ENCODE results near the gene CAPN8.

Gene CAPN8

DNA sequence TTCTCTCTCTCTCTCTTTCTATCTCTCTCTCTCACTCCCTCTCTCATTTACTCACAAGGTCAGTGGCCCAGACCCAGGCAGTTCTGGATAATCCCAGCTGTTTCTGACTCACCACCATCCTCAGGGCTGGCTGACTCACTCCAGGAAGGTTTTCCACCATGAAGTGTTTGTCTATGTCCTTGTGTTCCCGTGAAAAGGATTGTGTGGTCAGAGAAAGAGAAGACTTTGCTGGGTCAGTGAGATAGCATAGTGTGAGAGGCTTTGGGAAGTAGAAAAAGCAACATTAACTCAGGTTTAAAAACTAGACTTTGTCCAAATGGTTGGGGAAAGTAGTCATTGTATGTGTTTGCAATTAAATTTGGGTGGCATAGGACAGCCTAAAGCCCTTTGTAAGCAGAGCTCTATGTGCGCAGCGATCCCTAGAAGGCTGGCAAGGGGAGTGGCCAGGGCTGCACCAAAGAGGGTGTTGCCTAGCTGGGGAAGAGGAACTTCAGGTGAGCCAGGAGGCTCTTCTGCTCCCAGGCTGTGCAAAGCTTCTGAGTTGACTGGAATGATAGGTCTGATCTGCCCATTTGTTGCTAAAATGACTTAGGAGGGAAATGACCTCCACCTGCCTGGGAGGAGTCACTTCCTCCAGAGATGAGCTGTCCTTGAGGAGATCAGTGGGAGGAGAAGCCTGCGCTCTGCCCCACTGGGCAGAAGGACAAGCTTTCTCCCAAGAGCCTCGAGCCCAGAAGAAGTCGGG, 41.9 kb upstream of the CAPN8 start:
- H3K4me3 ChIP-seq (ENCODE audit: low read depth, low read length), result no peak overlapping the region
- no peak for DNase-seq (ENCODE audit: low read depth)
- TF ChIP-seq, protein P1, sequence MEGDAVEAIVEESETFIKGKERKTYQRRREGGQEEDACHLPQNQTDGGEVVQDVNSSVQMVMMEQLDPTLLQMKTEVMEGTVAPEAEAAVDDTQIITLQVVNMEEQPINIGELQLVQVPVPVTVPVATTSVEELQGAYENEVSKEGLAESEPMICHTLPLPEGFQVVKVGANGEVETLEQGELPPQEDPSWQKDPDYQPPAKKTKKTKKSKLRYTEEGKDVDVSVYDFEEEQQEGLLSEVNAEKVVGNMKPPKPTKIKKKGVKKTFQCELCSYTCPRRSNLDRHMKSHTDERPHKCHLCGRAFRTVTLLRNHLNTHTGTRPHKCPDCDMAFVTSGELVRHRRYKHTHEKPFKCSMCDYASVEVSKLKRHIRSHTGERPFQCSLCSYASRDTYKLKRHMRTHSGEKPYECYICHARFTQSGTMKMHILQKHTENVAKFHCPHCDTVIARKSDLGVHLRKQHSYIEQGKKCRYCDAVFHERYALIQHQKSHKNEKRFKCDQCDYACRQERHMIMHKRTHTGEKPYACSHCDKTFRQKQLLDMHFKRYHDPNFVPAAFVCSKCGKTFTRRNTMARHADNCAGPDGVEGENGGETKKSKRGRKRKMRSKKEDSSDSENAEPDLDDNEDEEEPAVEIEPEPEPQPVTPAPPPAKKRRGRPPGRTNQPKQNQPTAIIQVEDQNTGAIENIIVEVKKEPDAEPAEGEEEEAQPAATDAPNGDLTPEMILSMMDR (IDR thresholded peaks at IDR 0.05; ENCODE audit: insufficient read depth, low read depth, low read length, missing control alignments), result no peak

DNA sequence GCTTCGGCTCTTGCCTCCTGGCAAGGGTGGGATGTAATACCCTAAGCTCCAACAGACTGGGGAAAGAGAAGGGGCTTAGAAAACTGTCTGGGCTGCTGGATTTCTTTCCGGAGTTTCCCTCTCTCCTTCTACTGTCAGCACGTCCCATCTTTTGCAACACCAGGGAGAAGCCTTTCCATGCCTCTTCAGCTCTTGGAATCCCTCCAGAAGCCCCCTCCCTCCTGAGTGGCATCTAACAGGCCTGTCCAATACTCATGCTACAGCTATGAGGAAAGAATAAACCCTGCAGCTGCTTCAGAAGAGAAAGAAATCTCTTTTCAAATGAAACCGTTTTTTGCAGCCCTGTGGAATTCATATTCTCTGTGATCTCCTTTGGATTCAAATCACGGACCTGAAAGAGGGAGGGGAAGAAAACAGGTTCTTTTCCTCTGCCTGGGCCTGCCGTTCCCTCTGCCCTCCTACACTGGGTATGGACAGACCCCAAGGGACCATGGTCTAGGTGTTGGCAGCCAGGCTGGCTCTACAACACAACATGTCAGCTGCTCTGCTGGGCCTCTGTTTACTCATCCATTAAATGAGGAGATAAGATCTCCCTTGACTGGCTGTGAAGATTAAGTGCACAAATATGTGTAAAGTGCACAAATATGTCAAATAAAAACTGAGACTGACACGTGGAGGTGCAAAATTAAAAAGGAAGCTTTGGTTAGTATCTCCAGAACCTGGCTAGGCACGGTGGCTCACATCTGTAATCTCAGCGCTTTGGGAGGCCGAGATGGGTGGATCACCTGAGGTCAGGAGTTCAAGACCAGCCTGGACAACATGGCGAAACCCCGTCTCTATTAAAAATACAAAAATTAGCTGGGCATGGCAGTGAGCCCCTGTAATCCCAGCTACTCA, 40.8 kb upstream of the CAPN8 start:
- DNase-seq (ENCODE audit: low read depth), result no peak
- no peak overlapping the region for H3K4me3 ChIP-seq (ENCODE audit: low read depth, low read length)
- TF ChIP-seq, protein P1 (IDR thresholded peaks at IDR 0.05; ENCODE audit: insufficient read depth, low read depth, low read length, missing control alignments), result no peak

DNA sequence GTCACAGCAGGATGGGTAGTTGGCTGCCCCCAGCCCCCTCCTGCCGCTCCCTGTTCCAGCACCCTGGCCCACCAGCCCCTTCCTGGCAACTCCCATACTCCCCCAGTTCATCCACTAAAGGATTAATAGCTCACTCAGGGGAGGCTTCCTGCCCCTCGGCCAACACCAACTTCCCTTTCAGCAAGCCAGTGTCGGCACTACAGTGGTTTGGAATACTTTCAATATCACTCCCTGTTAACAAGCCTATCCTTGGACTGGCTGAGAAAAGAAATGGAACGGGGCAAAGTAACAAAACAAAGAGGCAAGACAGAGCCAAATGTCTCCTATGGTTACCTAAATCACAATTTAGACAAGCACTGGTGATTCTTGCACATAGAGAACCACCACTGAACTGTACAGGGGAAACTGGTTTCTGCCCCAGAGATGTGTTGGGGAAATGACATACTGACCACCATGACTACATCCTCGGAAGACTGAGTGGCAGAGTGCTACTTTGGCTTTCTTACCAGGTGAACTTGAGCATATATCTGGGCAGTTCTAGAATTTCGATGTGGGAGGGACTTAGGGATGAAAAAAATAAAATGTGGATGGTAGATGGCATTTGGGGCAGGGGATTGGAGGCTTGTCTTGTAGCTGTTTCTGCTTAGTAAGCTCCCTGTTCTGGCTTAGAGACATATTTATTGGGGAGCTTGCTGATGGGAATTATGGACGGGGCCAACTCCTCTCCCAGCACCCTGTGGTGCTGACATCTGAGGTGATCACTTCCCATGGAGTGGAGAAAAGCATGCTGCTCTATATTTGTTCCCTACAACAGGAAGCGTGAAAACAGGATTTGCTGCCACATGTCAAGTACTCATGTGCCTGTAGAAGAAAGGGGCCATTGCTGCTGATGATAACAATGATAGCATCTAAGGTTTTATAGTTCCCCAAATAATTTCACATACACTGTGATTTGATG, 39.7 kb upstream of the CAPN8 start:
- DNase-seq (ENCODE audit: low read depth), result no peak
- no peak overlapping the region for H3K4me3 ChIP-seq (ENCODE audit: low read depth, low read length)
- TF ChIP-seq, protein P1 (IDR thresholded peaks at IDR 0.05; ENCODE audit: insufficient read depth, low read depth, low read length, missing control alignments), result no peak

DNA sequence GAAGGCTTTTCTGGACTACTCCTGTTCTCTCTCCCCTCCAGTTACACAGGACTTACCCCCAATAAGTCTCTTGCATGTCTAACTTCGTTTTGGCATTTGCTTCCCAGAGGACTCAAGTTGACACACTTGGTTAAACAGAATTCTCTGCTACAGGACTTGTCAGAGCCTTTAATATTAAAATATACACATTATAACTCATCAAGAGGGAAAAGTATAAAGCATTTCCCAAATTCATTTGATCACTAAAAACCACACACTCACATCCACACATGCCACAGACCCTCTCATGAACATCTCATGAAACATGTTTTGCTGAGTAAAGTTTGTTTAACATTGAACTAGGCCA, 38.1 kb upstream of the CAPN8 start:
- no peak for DNase-seq (ENCODE audit: low read depth)
- TF ChIP-seq, protein P1 (IDR thresholded peaks at IDR 0.05; ENCODE audit: insufficient read depth, low read depth, low read length, missing control alignments), result no peak

DNA sequence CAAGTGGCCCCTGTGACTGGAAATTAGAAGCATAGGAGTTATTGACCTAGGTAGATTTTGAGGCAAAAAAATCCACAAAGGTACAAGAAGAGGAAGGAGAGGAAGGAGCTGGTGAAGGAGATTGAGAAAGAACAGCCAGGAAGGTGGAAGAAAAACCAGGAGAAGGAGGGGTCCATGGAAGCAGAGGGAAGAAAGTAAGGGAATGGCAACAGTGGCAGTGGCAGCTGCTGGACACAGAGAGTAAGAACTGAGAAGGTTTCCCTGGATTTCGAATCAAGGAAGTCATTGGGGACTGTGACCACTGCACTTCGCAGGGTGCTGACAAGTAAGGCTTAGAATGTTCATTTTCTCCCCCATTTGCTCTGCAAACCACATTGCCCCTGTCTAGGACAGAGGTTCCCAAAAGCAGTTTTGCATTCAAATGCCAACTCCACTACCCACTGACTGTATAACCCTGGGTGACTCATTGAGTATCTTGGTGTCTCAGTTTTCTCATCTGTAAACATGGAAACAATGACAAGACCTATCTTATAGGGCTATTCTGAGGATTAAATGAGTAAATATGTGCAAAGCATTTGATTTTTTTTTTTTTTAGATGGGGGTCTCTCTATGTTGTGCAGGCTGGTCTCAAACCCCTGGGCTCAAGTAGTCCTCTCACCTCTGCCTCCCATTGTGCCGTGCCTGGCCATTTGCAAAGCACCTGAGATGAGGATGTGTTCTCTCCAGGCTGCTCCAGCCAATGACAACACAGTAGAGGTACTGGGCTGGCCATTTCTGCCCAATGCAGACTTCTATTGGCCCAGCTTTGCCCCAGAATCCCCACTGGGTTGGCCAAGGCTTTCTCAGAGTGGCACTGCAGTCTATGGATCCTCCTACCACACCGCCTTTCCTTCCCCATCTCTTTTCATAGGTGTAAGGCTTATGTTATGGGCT, 37.5 kb upstream of the CAPN8 start:
- H3K4me3 ChIP-seq (ENCODE audit: low read depth, low read length), result no peak overlapping the region
- no peak for DNase-seq (ENCODE audit: low read depth)
- TF ChIP-seq, protein P1 (IDR thresholded peaks at IDR 0.05; ENCODE audit: insufficient read depth, low read depth, low read length, missing control alignments), result no peak

More for the DNA sequence above, 38.1 kb upstream of the CAPN8 start:
- no peak overlapping the region for H3K4me3 ChIP-seq (ENCODE audit: low read depth, low read length)
